Adrenal gland (tissue), 12 donors: Measurements from ENCODE around the gene ZNF654. TPM values are rescaled to one million over a fixed set of nuclear protein-coding genes. Genes with fewer than 3 reads are reported as not detected.

Source experiments
- DNase-seq, 7 donors: peaks; one replicate each; pipeline ENCODE4 v3.0.0-alpha.2; 2019 to 2020
- H3K27ac ChIP-seq, 5 donors: fragments of 200-600 bp; sonication (generic) in 4 of 5; 1 replicate in 3 of 5; 2 replicates in 2 of 5; pipeline versions ENCODE4 v1.5.1 to v1.8.0; 2016 to 2020; ENCODE audit warnings: mild to moderate bottlenecking in 1 of 5
- H3K27me3 ChIP-seq: fragments of 200-600 bp; 2 replicates; pipeline ENCODE4 v1.8.0; 2021
- H3K36me3 ChIP-seq, 2 donors: fragments of 200-600 bp; replicated peaks in 1 of 2; 1 replicate in 1 of 2; 2 replicates in 1 of 2; pipeline versions ENCODE4 v1.5.1 to v1.8.0; 2018 to 2022
- H3K4me1 ChIP-seq, 2 donors: fragments of 200-600 bp; replicated peaks in 1 of 2; 1 replicate in 1 of 2; 2 replicates in 1 of 2; pipeline versions ENCODE4 v1.5.1 to v1.8.0; 2018 to 2021
- H3K4me3 ChIP-seq, 4 donors: fragments of 200-600 bp; sonication (generic) in 3 of 4; one replicate each; pipeline ENCODE4 v1.5.1; 2016 to 2018
- H3K9me3 ChIP-seq, 3 donors: fragments of 200-600 bp; sonication (generic) in 1 of 3; replicated peaks in 1 of 3; 1 replicate in 2 of 3; 2 replicates in 1 of 3; pipeline versions ENCODE4 v1.5.1 to v1.8.0; 2016 to 2021
- CTCF ChIP-seq, 6 experiments: fragments of 450-650 bp in 4 of 6; fragments of 200-600 bp in 2 of 6; sonication (generic) in 1 of 6; IDR thresholded peaks; 1 replicate in 5 of 6; 2 replicates in 1 of 6; pipeline versions ENCODE4 v1.5.1 to v1.8.0; 2016 to 2021; ENCODE audit warnings: antibody characterized with exemption in 6 of 6, mild to moderate bottlenecking in 2 of 6, moderate library complexity in 1 of 6
- POLR2A ChIP-seq, 2 donors: fragments of 450-650 bp; IDR thresholded peaks; one replicate each; pipeline ENCODE4 v1.6.1; 2017; ENCODE audit warnings: antibody characterized with exemption in 2 of 2, mild to moderate bottlenecking in 2 of 2, moderate library complexity in 1 of 2
- WGBS, 4 donors: extraction: QIAGEN DNeasy Blood & Tissue Kit in 2 of 4; methylation state at CpG; one replicate each; pipeline versions ENCODE4 v1.1.5 to v1.1.7; 2013 to 2017; 5-methylcytosine and 5-hydroxymethylcytosine counted together
- intact Hi-C, 2 donors: fragments of 100-400 bp; cut with DNase I; formaldehyde crosslinking; loops; one replicate each; pipeline versions ENCODE4 v1.14.1 to v1.15.0; 2022 to 2023
- polyA plus RNA-seq, 3 donors: library from polyadenylated mRNA; stranded (reverse); fragments of 200-250 nt in 2 of 3; fragments of 350-450 nt in 1 of 3; fragmentation: Illumina TruSeq in 1 of 3; extraction: RNeasy Lipid Tissue Mini Kit (QIAGEN cat#74804) in 1 of 3; gene quantifications; one replicate each; pipeline ENCODE4 v1.2.3, GENCODE V29; 2013 to 2014
- total RNA-seq, 9 donors: library from RNA; depleted of rRNA in 4 of 9; stranded (reverse); fragments of >200 nt in 4 of 9; fragments of 120-200 nt in 1 of 9; fragmentation: NEBNext Ultra II Directional in 1 of 9; extraction: Animal tissue kit (Norgen Biotek cat#: 25700) in 1 of 9; gene quantifications; one replicate each; pipeline versions ENCODE4 v1.1.0 to v1.2.4, GENCODE V29; 2013 to 2023
- donor health status: healthy with polysubstance abuse.
- donor health status: Bipolar disorder and iron deficiency.
- donor health status: DM: yes; HTN: yes; CAD: no.
- donor health status: DM: no; HTN: no; CAD: no.
- donor health status: DM: no; HTN: no; CAD: no.
- donor health status: DM: yes; HTN: yes; CAD: no.

Gene ZNF654
- total and polyA plus RNA-seq, 12 donors = 2.5 to 18.6 (median 10.7) TPM

- no peaks in the 10 kb centered on the region for H3K27me3 ChIP-seq
- H3K4me1 ChIP-seq = peaks cover 15 to 40% of the 10 kb centered on the region in 2 donors
- intact Hi-C loops = no loop called here
- H3K36me3 ChIP-seq = peaks cover 0 to 44% of the 10 kb centered on the region in 2 donors
- H3K4me3 ChIP-seq = no peak overlapping the region
- H3K27ac ChIP-seq = no peak overlapping the region
- H3K9me3 ChIP-seq = no peaks in the 10 kb centered on the region
- WGBS, 4 donors = 70 to 81% (median 75%) methylated on average over 2 of the region's 2 CpGs
- no peak for DNase-seq
- TF ChIP-seq CTCF (IDR thresholded peaks at IDR 0.05) (no peak), POLR2A (IDR thresholded peaks at IDR 0.05) (no peak)
Observed at GRCh38 chr3:88152841-88153240, 93.8 kb downstream of the ZNF654 start.

- TF ChIP-seq POLR2A (IDR thresholded peaks at IDR 0.05) (no peak), CTCF (IDR thresholded peaks at IDR 0.05) (no peak)
- intact Hi-C loops = no loop called here
- no peaks in the 10 kb centered on the region for H3K36me3 ChIP-seq
- H3K4me1 ChIP-seq = no peaks in the 10 kb centered on the region
- WGBS, 4 donors = 94 to 98% (median 95%) methylated on average over 2 of the region's 2 CpGs
- DNase-seq = no peak
- H3K9me3 ChIP-seq = no peaks in the 10 kb centered on the region
- no peak overlapping the region for H3K27ac ChIP-seq
- no peak overlapping the region for H3K4me3 ChIP-seq
- no peaks in the 10 kb centered on the region for H3K27me3 ChIP-seq
Observed at GRCh38 chr3:88166419-88166971, 107.4 kb downstream of the ZNF654 start.

- no peak for TF ChIP-seq CTCF (IDR thresholded peaks at IDR 0.05)
- no peak for TF ChIP-seq POLR2A (IDR thresholded peaks at IDR 0.05)
- H3K4me3 ChIP-seq = no peak overlapping the region
- no peak overlapping the region for H3K27ac ChIP-seq
- H3K36me3 ChIP-seq = no peaks in the 10 kb centered on the region
- no peaks in the 10 kb centered on the region for H3K27me3 ChIP-seq
- no peaks in the 10 kb centered on the region for H3K4me1 ChIP-seq
- no peak for DNase-seq
- WGBS, 4 donors = 93 to 97% (median 95%) methylated on average over 6 of the region's 6 CpGs
- intact Hi-C loops = no loop called here
- H3K9me3 ChIP-seq = no peaks in the 10 kb centered on the region
Observed at GRCh38 chr3:88167173-88167572, 108.1 kb downstream of the ZNF654 start.

- DNase-seq = no peak
- H3K27ac ChIP-seq = no peak overlapping the region
- H3K4me3 ChIP-seq = no peak overlapping the region
- no peaks in the 10 kb centered on the region for H3K9me3 ChIP-seq
- WGBS, 4 donors = 92 to 98% (median 94%) methylated on average over 2 of the region's 2 CpGs
- no peaks in the 10 kb centered on the region for H3K27me3 ChIP-seq
- TF ChIP-seq POLR2A (IDR thresholded peaks at IDR 0.05) (no peak), CTCF (IDR thresholded peaks at IDR 0.05) (no peak)
- intact Hi-C loops = no loop called here
- no peaks in the 10 kb centered on the region for H3K36me3 ChIP-seq
- H3K4me1 ChIP-seq = no peaks in the 10 kb centered on the region
Observed at GRCh38 chr3:88167704-88168103, 108.6 kb downstream of the ZNF654 start.
